ENCODE results near the gene CFI. TPM values are rescaled to one million over a fixed set of nuclear protein-coding genes. Genes with fewer than 3 reads are reported as not detected.

The CFI gene
- total and polyA plus RNA-seq, 2 experiments from 2014 or later, result 112 to 163 TPM

DNA sequence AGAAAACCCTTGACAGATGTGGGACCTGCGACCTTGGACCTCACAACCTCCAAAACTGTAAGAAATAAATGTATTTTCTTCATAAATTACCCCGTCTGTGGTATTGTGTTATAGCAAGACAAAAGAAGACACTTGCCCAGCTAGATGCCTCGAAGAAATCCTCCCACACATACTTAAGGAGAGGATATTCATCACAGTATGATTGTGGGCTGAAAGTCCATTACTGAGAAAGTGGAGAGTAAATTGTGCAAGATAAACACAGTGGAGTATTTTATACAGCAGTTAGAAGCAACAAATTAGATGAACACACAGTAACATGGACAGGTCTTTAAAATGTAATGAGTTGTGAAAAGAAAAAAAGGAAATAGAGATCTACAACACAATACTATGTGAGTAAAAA, 46.1 kb downstream of the CFI start:
- H3K4me3 ChIP-seq, result no peak overlapping the region
- 89% methylated on average over 3 of the region's 3 CpGs for WGBS (ENCODE audit: low lambda C conversion rate, missing lambda C conversion rate)
- no peak overlapping the region for H2AFZ ChIP-seq
- no peak overlapping the region for H3K4me2 ChIP-seq
- H3K9me2 ChIP-seq (replicated peaks; ENCODE audit: insufficient read depth), result no peaks in the 10 kb centered on the region
- no peak for DNase-seq (ENCODE audit: low spot score)
- H3K27ac ChIP-seq, result no peak overlapping the region
- no peaks in the 10 kb centered on the region for H3K36me3 ChIP-seq (replicated peaks; ENCODE audit: insufficient read depth, low read depth)
- no peaks in the 10 kb centered on the region for H3K27me3 ChIP-seq
- no peaks in the 10 kb centered on the region for H3K79me2 ChIP-seq
- no peaks in the 10 kb centered on the region for H3K4me1 ChIP-seq (ENCODE audit: insufficient read depth)
- no peaks in the 10 kb centered on the region for H4K20me1 ChIP-seq (ENCODE audit: insufficient read depth, poor library complexity, severe bottlenecking)
- H3K9me3 ChIP-seq (ENCODE audit: low read depth), result no peaks in the 10 kb centered on the region
- TF ChIP-seq EZH2 (IDR thresholded peaks at IDR 0.05; ENCODE audit: borderline replicate concordance) (no peak), EZH2phosphoT487 (IDR thresholded peaks at IDR 0.05; ENCODE audit: low read depth, severe bottlenecking, unreplicated experiment) (no peak)
- TF ChIP-seq, protein P1, sequence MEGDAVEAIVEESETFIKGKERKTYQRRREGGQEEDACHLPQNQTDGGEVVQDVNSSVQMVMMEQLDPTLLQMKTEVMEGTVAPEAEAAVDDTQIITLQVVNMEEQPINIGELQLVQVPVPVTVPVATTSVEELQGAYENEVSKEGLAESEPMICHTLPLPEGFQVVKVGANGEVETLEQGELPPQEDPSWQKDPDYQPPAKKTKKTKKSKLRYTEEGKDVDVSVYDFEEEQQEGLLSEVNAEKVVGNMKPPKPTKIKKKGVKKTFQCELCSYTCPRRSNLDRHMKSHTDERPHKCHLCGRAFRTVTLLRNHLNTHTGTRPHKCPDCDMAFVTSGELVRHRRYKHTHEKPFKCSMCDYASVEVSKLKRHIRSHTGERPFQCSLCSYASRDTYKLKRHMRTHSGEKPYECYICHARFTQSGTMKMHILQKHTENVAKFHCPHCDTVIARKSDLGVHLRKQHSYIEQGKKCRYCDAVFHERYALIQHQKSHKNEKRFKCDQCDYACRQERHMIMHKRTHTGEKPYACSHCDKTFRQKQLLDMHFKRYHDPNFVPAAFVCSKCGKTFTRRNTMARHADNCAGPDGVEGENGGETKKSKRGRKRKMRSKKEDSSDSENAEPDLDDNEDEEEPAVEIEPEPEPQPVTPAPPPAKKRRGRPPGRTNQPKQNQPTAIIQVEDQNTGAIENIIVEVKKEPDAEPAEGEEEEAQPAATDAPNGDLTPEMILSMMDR (IDR thresholded peaks at IDR 0.05; ENCODE audit: poor library complexity), result no peak

DNA sequence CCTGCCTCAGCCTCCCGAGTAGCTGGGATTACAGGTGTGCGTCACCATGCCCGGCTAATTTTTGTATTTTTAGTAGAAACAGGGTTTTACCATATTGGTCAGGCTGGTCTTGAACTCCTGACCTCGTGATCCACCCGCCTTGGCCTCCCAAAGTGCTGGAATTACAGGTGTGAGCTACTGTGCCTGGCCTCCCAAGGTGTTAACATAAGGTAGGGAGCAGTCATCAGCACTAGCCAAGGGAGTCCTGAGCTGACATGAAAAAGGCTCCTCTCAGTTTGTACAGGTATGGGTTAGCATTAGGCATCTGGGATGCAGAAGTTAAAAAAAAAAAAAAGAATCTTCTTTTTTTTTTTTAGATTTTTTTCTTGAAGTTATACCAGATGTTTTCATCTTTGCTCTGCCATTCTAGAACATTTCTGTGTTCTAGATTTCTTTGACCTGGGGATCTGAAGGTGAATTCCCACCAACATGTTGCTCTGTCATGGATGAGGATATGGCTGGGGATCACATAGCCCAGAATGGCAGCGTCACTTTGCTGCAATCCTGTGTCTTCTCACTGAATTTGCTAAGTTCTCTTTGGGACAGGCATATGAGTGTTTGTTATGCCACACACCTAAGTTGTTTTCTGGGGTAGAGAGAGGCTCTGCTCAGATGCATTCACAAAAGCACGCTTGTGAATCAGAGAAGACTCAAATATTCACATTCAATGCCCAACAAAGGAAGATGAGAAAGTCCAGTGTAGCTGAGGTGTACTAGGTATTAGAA, 47.5 kb downstream of the CFI start:
- no peak overlapping the region for H2AFZ ChIP-seq
- H3K79me2 ChIP-seq, result no peaks in the 10 kb centered on the region
- H3K36me3 ChIP-seq (replicated peaks; ENCODE audit: insufficient read depth, low read depth), result no peaks in the 10 kb centered on the region
- H3K27ac ChIP-seq, result no peak overlapping the region
- H3K9me3 ChIP-seq (ENCODE audit: low read depth), result no peaks in the 10 kb centered on the region
- TF ChIP-seq EZH2 (IDR thresholded peaks at IDR 0.05; ENCODE audit: borderline replicate concordance) (no peak), EZH2phosphoT487 (IDR thresholded peaks at IDR 0.05; ENCODE audit: low read depth, severe bottlenecking, unreplicated experiment) (no peak)
- TF ChIP-seq, protein P1 (IDR thresholded peaks at IDR 0.05; ENCODE audit: poor library complexity), result no peak
- no peak overlapping the region for H3K4me2 ChIP-seq
- no peaks in the 10 kb centered on the region for H4K20me1 ChIP-seq (ENCODE audit: insufficient read depth, poor library complexity, severe bottlenecking)
- no peaks in the 10 kb centered on the region for H3K4me1 ChIP-seq (ENCODE audit: insufficient read depth)
- no peak for DNase-seq (ENCODE audit: low spot score)
- 83% methylated on average over 7 of the region's 7 CpGs for WGBS (ENCODE audit: low lambda C conversion rate, missing lambda C conversion rate)
- H3K4me3 ChIP-seq, result no peak overlapping the region
- no peaks in the 10 kb centered on the region for H3K9me2 ChIP-seq (replicated peaks; ENCODE audit: insufficient read depth)
- H3K27me3 ChIP-seq, result no peaks in the 10 kb centered on the region

DNA sequence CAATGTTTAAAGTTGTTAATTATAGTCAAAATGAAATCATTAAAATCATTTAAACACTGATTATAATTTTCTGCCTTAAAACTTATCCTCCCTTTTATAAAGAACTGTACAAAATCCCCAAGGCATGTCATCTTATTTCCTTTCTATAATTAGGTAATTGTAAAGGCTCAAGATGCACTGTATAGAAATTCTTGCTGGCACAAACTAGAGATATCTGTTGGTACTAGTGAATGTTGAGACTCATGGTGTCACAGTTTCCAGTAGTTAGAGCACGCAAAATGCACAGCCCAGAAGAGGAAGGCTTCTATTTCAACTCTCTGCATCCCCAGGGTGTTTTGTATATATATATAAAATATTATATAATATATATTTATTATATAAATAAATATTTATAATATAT, 49.3 kb downstream of the CFI start:
- 0% methylated on average over 1 of the region's 1 CpG for WGBS (ENCODE audit: low lambda C conversion rate, missing lambda C conversion rate)
- DNase-seq (ENCODE audit: low spot score), result no peak
- Histone ChIP-seq H3K9me2 (replicated peaks; ENCODE audit: insufficient read depth) (no peaks in the 10 kb centered on the region), H2AFZ (no peak overlapping the region), H3K4me1 (ENCODE audit: insufficient read depth) (no peaks in the 10 kb centered on the region), H3K27ac (no peak overlapping the region), H3K79me2 (no peaks in the 10 kb centered on the region), H4K20me1 (ENCODE audit: insufficient read depth, poor library complexity, severe bottlenecking) (no peaks in the 10 kb centered on the region), H3K36me3 (replicated peaks; ENCODE audit: insufficient read depth, low read depth) (no peaks in the 10 kb centered on the region), H3K4me2 (no peak overlapping the region), H3K4me3 (no peak overlapping the region), H3K9me3 (ENCODE audit: low read depth) (no peaks in the 10 kb centered on the region), H3K27me3 (no peaks in the 10 kb centered on the region)
- TF ChIP-seq EZH2phosphoT487 (IDR thresholded peaks at IDR 0.05; ENCODE audit: low read depth, severe bottlenecking, unreplicated experiment) (no peak), EZH2 (IDR thresholded peaks at IDR 0.05; ENCODE audit: borderline replicate concordance) (no peak)
- TF ChIP-seq, protein P1 (IDR thresholded peaks at IDR 0.05; ENCODE audit: poor library complexity), result no peak

Data from hepatocyte (in vitro differentiated cells).